GM23338 (cell line): ENCODE data around the gene SIRPD. TPM values are rescaled to one million over a fixed set of nuclear protein-coding genes. Genes with fewer than 3 reads are reported as not detected.

ENCODE experiments used
- ATAC-seq: fragments of 200-7000 bp; cut with Tn5 transposase; 3 replicates; pipeline ENCODE4 v1.9.1; 2020
- DNase-seq: peaks from one replicate; pipeline ENCODE4 v3.0.0-alpha.2; 2015; ENCODE audit warnings: low spot score
- H2AFZ ChIP-seq: fragments of 200-600 bp; sonication (generic); 2 replicates; pipeline ENCODE4 v1.8.0; 2016; ENCODE audit warnings: antibody characterized with exemption, mild to moderate bottlenecking, moderate library complexity
- H3F3A ChIP-seq: fragments of 200-600 bp; sonication (generic); replicated peaks from 2 replicates; pipeline ENCODE4 v1.8.0; 2017; ENCODE audit warnings: antibody characterized with exemption, mixed run types, low read depth
- H3K27ac ChIP-seq: fragments of 200-600 bp; sonication (generic); 2 replicates; pipeline ENCODE4 v1.6.1; 2016; ENCODE audit warnings: low read depth
- H3K27me3 ChIP-seq: fragments of 200-600 bp; sonication (generic); 2 replicates; pipeline ENCODE4 v1.8.0; 2016; ENCODE audit warnings: mild to moderate bottlenecking, mixed run types, moderate library complexity; ENCODE audit not compliant: insufficient read depth
- H3K36me3 ChIP-seq: fragments of 200-600 bp; sonication (generic); 2 replicates; pipeline ENCODE4 v1.8.0; 2016; ENCODE audit warnings: mild to moderate bottlenecking; ENCODE audit not compliant: insufficient read depth
- H3K4me1 ChIP-seq: fragments of 200-600 bp; sonication (generic); 2 replicates; pipeline ENCODE4 v1.8.0; 2016; ENCODE audit warnings: mild to moderate bottlenecking, moderate library complexity; ENCODE audit not compliant: insufficient read depth
- H3K4me2 ChIP-seq: fragments of 200-600 bp; sonication (generic); 2 replicates; pipeline ENCODE4 v1.7.1; 2017; ENCODE audit warnings: mixed run types
- H3K4me3 ChIP-seq: fragments of 200-600 bp; sonication (generic); 2 replicates; pipeline ENCODE4 v1.6.1; 2016; ENCODE audit warnings: mixed run types
- H3K79me2 ChIP-seq: fragments of 200-600 bp; sonication (generic); replicated peaks from 2 replicates; pipeline ENCODE4 v1.8.0; 2017; ENCODE audit warnings: mild to moderate bottlenecking; ENCODE audit not compliant: insufficient read depth
- H3K9me2 ChIP-seq: fragments of 200-600 bp; sonication (generic); 2 replicates; pipeline ENCODE4 v1.8.0; 2017; ENCODE audit not compliant: insufficient read depth
- H4K20me1 ChIP-seq: fragments of 200-600 bp; sonication (generic); replicated peaks from 2 replicates; pipeline ENCODE4 v1.8.0; 2017; ENCODE audit warnings: mild to moderate bottlenecking; ENCODE audit not compliant: insufficient read depth
- H3K27ac Mint-ChIP-seq: 2 replicates; pipeline ENCODE4 v1.8.0; 2020; ENCODE audit warnings: inconsistent platforms, mild to moderate bottlenecking, moderate library complexity, mixed read lengths
- H3K27me3 Mint-ChIP-seq: 3 replicates; pipeline ENCODE4 v1.8.0; 2022; ENCODE audit warnings: low read depth, mild to moderate bottlenecking, moderate library complexity, mixed read lengths, inconsistent platforms; ENCODE audit not compliant: insufficient read depth, poor library complexity
- H3K36me3 Mint-ChIP-seq: 3 replicates; pipeline ENCODE4 v1.8.0; 2021; ENCODE audit warnings: low read depth, mild to moderate bottlenecking, inconsistent platforms, moderate library complexity, mixed read lengths
- H3K4me1 Mint-ChIP-seq: 3 replicates; pipeline ENCODE4 v1.8.0; 2020; ENCODE audit warnings: mild to moderate bottlenecking, inconsistent platforms, mixed read lengths
- H3K4me3 Mint-ChIP-seq: 3 replicates; pipeline ENCODE4 v1.8.0; 2021; ENCODE audit warnings: moderate library complexity, mild to moderate bottlenecking, inconsistent platforms, mixed read lengths
- H3K9me3 Mint-ChIP-seq: 3 replicates; pipeline ENCODE4 v1.8.0; 2020; ENCODE audit warnings: moderate library complexity, mild to moderate bottlenecking, inconsistent platforms, mixed read lengths
- ETS1 ChIP-seq: IDR thresholded peaks from 2 replicates; pipeline ENCODE4 v1.6.1; 2016; ENCODE audit warnings: antibody characterized with exemption
- EZH2 ChIP-seq: fragments of 200-600 bp; sonication (generic); IDR thresholded peaks from one replicate; pipeline ENCODE4 v1.8.0; 2017; ENCODE audit warnings: antibody characterized with exemption, mild to moderate bottlenecking, low read depth; ENCODE audit not compliant: unreplicated experiment
- EZH2phosphoT487 ChIP-seq: fragments of 200-600 bp; sonication (generic); IDR thresholded peaks from one replicate; pipeline ENCODE4 v1.8.1; 2018; ENCODE audit warnings: antibody characterized with exemption; ENCODE audit not compliant: unreplicated experiment
- JUNB ChIP-seq: IDR thresholded peaks from one replicate; pipeline ENCODE4 v1.6.1; 2016; ENCODE audit warnings: antibody characterized with exemption; ENCODE audit not compliant: unreplicated experiment
- NANOG ChIP-seq: IDR thresholded peaks from 2 replicates; pipeline ENCODE4 v1.6.1; 2016; ENCODE audit warnings: antibody characterized with exemption, borderline replicate concordance
- REST ChIP-seq: IDR thresholded peaks from one replicate; pipeline ENCODE4 v1.6.1; 2018; ENCODE audit warnings: antibody characterized with exemption; ENCODE audit not compliant: unreplicated experiment
- ZNF114 ChIP-seq: fragments of 250-450 bp; sonication (Bioruptor Pico); IDR thresholded peaks from 2 replicates; pipeline ENCODE4 v1.5.0; 2020; ENCODE audit warnings: mild to moderate bottlenecking, moderate library complexity
- ZNF331 ChIP-seq: fragments of 250-450 bp; sonication (Bioruptor Pico); IDR thresholded peaks from 2 replicates; pipeline ENCODE4 v1.5.0; 2020; ENCODE audit warnings: low read depth, mild to moderate bottlenecking, moderate library complexity
- ZNF462 ChIP-seq: fragments of 250-450 bp; sonication (Bioruptor Pico); IDR thresholded peaks from 2 replicates; pipeline ENCODE4 v1.5.0; 2020; ENCODE audit warnings: mild to moderate bottlenecking, moderate library complexity
- polyA plus RNA-seq: library from polyadenylated mRNA; unstranded; fragments of >200 nt; fragmentation: Nextera tagmentation; extraction: Ambion mirVana; gene quantifications from 2 replicates; pipeline ENCODE4 v1.2.1, GENCODE V29; 2016
- total RNA-seq: library from RNA; depleted of rRNA; stranded (reverse); fragments of >200 nt; shearing (Covaris generic); gene quantifications from 2 replicates; pipeline ENCODE4 v1.2.3, GENCODE V29; 2014

SIRPD gene
- total and polyA plus RNA-seq, 2 experiments from 2014 or later, result not detected

GRCh38 chr20:1568163-1568490 is 10.6 kb upstream of the SIRPD start:
- Histone ChIP-seq H3K4me3 (no peak overlapping the region), H3K4me2 (no peak overlapping the region)
- no peaks in the 10 kb centered on the region for H3K36me3 Mint-ChIP-seq

GRCh38 chr20:1567392-1568162 is 10.1 kb upstream of the SIRPD start:
- ATAC-seq, result peak; percentile 27; the same call in 1 of the 3 replicates
- DNase-seq, result peak; percentile 12
- H3K36me3 Mint-ChIP-seq, result no peaks in the 10 kb centered on the region
- no peak for TF ChIP-seq EZH2phosphoT487
- TF ChIP-seq JUNB, result no peak
- TF ChIP-seq NANOG, result no peak
- TF ChIP-seq ZNF462, result no peak
- no peak for TF ChIP-seq ZNF331 (CRISPR knock-in tag)
- no peak for TF ChIP-seq ZNF114 (CRISPR knock-in tag)
- TF ChIP-seq REST, result no peak

More at GRCh38 chr20:1568163-1568490, 10.6 kb upstream of the SIRPD start:
- H3K27me3 Mint-ChIP-seq, result peaks cover 6% of the 10 kb centered on the region
- H3K4me1 ChIP-seq, result no peaks in the 10 kb centered on the region; the same call in 1 of the 2 replicates
- no peaks in the 10 kb centered on the region for H3F3A ChIP-seq
- no peaks in the 10 kb centered on the region for H4K20me1 ChIP-seq
- no peak overlapping the region for H2AFZ ChIP-seq
- H3K4me3 Mint-ChIP-seq, result no peak overlapping the region
- ATAC-seq (no peak), DNase-seq (no peak)
- peaks cover 9% of the 10 kb centered on the region; the same call in 1 of the 2 replicates for H3K9me2 ChIP-seq
- no peak overlapping the region for H3K27ac Mint-ChIP-seq
- no peak for TF ChIP-seq ETS1
- TF ChIP-seq NANOG, result no peak
- no peak for TF ChIP-seq EZH2phosphoT487
- no peak for TF ChIP-seq EZH2
- H3K4me1 Mint-ChIP-seq, result no peaks in the 10 kb centered on the region
- H3K36me3 ChIP-seq, result no peaks in the 10 kb centered on the region
- no peaks in the 10 kb centered on the region for H3K79me2 ChIP-seq
- no peak overlapping the region for H3K27ac ChIP-seq
- no peaks in the 10 kb centered on the region; the same call in 2 of the 3 replicates for H3K9me3 Mint-ChIP-seq
- no peaks in the 10 kb centered on the region for H3K27me3 ChIP-seq

More at GRCh38 chr20:1567392-1568162, 10.1 kb upstream of the SIRPD start:
- H3K27me3 Mint-ChIP-seq, result peaks cover 6% of the 10 kb centered on the region
- H3K4me3 ChIP-seq, result no peak overlapping the region
- peaks cover 9% of the 10 kb centered on the region; the same call in 1 of the 2 replicates for H3K9me2 ChIP-seq
- no peaks in the 10 kb centered on the region for H3K4me1 Mint-ChIP-seq
- H3K4me2 ChIP-seq, result no peak overlapping the region
- no peak overlapping the region for H2AFZ ChIP-seq
- H3K4me1 ChIP-seq, result no peaks in the 10 kb centered on the region; the same call in 1 of the 2 replicates
- no peak overlapping the region for H3K4me3 Mint-ChIP-seq
- no peaks in the 10 kb centered on the region for H3K36me3 ChIP-seq
- H4K20me1 ChIP-seq, result no peaks in the 10 kb centered on the region
- H3F3A ChIP-seq, result no peaks in the 10 kb centered on the region
- H3K27ac Mint-ChIP-seq, result no peak overlapping the region
- H3K27ac ChIP-seq, result no peak overlapping the region
- H3K79me2 ChIP-seq, result no peaks in the 10 kb centered on the region
- H3K27me3 ChIP-seq, result no peaks in the 10 kb centered on the region
- no peaks in the 10 kb centered on the region; the same call in 2 of the 3 replicates for H3K9me3 Mint-ChIP-seq
